ENCODE measurements around the gene PTP4A1.
"Not testable (repeated sequence)": the region's sequence is repeated elsewhere in the genome, so short reads cannot be mapped to it uniquely, and the experiment has no call there.

The PTP4A1 gene

DNA sequence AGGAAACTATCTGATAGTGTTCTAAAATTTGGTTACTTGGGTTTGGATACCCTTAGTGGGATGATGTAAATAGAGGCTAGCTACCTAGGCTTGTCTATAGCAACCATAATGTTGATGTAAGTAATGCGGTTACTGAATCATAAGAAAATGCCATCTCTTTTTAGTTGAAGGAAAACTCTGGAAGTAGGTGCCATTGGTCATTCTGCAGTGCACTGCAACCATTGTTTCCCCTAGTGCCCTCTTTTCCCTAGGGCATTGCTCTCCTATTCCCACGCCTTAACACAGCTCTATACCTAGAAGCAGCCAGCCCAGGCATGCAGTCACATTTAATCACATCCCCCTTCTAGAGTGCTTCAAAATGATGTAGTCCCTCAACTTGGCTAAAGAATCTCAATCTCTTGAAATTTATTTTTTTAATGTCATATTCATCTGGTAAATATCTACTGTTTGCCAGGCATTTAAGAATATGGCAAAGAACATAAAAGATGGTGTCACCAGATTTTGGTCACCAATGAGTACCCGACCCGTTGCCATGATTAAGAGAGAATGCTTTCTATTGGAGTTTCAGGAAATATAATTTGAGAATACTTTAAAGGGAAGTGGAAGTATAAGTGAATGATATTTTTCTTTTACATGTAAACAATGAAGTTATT is 10.4 kb downstream of the PTP4A1 start:
- peak; percentile 14; the same call in 1 of the 3 replicates for ATAC-seq
- no peak for TF ChIP-seq ZNF8 (CRISPR knock-in tag; IDR thresholded peaks at IDR 0.05)
- TF ChIP-seq ZNF70 (CRISPR knock-in tag; IDR thresholded peaks at IDR 0.05): no peak
- no peak for TF ChIP-seq ZNF565 (CRISPR knock-in tag; conservative IDR thresholded peaks at IDR 0.05; ENCODE audit: low read depth)
- TF ChIP-seq, protein P1, sequence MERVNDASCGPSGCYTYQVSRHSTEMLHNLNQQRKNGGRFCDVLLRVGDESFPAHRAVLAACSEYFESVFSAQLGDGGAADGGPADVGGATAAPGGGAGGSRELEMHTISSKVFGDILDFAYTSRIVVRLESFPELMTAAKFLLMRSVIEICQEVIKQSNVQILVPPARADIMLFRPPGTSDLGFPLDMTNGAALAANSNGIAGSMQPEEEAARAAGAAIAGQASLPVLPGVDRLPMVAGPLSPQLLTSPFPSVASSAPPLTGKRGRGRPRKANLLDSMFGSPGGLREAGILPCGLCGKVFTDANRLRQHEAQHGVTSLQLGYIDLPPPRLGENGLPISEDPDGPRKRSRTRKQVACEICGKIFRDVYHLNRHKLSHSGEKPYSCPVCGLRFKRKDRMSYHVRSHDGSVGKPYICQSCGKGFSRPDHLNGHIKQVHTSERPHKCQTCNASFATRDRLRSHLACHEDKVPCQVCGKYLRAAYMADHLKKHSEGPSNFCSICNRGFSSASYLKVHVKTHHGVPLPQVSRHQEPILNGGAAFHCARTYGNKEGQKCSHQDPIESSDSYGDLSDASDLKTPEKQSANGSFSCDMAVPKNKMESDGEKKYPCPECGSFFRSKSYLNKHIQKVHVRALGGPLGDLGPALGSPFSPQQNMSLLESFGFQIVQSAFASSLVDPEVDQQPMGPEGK (CRISPR knock-in tag; IDR thresholded peaks at IDR 0.05; ENCODE audit: borderline replicate concordance): no peak; the same call in 1 of the 2 replicates
- TF ChIP-seq TOX (CRISPR knock-in tag; IDR thresholded peaks at IDR 0.05; ENCODE audit: borderline replicate concordance): no peak
- TF ChIP-seq BACH2 (CRISPR knock-in tag; IDR thresholded peaks at IDR 0.05; ENCODE audit: borderline replicate concordance): no peak
- TF ChIP-seq, protein P2, sequence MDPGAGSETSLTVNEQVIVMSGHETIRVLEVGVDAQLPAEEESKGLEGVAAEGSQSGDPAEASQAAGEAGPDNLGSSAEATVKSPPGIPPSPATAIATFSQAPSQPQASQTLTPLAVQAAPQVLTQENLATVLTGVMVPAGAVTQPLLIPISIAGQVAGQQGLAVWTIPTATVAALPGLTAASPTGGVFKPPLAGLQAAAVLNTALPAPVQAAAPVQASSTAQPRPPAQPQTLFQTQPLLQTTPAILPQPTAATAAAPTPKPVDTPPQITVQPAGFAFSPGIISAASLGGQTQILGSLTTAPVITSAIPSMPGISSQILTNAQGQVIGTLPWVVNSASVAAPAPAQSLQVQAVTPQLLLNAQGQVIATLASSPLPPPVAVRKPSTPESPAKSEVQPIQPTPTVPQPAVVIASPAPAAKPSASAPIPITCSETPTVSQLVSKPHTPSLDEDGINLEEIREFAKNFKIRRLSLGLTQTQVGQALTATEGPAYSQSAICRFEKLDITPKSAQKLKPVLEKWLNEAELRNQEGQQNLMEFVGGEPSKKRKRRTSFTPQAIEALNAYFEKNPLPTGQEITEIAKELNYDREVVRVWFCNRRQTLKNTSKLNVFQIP (CRISPR knock-in tag; IDR thresholded peaks at IDR 0.05; ENCODE audit: borderline replicate concordance, low read depth): no peak
- TF ChIP-seq ESRRG (CRISPR knock-in tag; IDR thresholded peaks at IDR 0.05): 0 out of 2 replicates have a peak, but pooled peaks have one; percentile 14
- no peak for TF ChIP-seq ISL1 (CRISPR knock-in tag; IDR thresholded peaks at IDR 0.05)
- no peak for TF ChIP-seq CSDC2 (CRISPR knock-in tag; IDR thresholded peaks at IDR 0.05)
- TF ChIP-seq, protein P3, sequence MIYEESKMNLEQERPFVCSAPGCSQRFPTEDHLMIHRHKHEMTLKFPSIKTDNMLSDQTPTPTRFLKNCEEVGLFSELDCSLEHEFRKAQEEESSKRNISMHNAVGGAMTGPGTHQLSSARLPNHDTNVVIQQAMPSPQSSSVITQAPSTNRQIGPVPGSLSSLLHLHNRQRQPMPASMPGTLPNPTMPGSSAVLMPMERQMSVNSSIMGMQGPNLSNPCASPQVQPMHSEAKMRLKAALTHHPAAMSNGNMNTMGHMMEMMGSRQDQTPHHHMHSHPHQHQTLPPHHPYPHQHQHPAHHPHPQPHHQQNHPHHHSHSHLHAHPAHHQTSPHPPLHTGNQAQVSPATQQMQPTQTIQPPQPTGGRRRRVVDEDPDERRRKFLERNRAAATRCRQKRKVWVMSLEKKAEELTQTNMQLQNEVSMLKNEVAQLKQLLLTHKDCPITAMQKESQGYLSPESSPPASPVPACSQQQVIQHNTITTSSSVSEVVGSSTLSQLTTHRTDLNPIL (CRISPR knock-in tag; IDR thresholded peaks at IDR 0.05; ENCODE audit: low read depth): no peak; the same call in 1 of the 2 replicates
- peak; percentile 55; the same call in 1 of the 2 replicates for TF ChIP-seq RARB (CRISPR knock-in tag; IDR thresholded peaks at IDR 0.05)
- no peak for TF ChIP-seq ZFP3 (CRISPR knock-in tag; IDR thresholded peaks at IDR 0.05)

- ATAC-seq: peak; percentile 42
- TF ChIP-seq RARB (CRISPR knock-in tag; IDR thresholded peaks at IDR 0.05) (no peak), ZC3H10 (CRISPR knock-in tag; IDR thresholded peaks at IDR 0.05) (0 out of 2 replicates have a peak, but pooled peaks have one; percentile 46)
Measured at GRCh38 chr6:63584125-63584514, 11.8 kb downstream of the PTP4A1 start.

DNA sequence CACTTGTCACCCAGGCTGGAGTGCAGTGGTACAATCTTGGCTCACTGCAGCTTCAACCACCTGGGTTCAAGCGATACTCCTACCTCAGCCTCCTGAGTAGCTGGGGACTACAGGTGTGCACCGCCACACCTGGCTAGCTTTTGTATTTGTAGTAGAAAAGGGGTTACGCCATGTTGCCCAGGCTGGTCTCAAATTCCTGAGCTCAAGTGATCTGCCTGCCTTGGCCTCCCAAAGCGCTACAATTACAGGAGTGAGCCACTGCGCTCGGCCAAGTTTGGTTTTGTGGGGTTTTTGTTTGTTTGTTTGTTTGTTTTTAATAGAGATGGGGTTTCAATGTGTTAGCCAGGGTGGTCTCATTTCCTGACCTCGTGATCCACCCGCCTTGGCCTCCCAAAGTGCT is 12.3 kb downstream of the PTP4A1 start:
- ATAC-seq: peak; percentile 34; the same call in 2 of the 3 replicates
- TF ChIP-seq CSRNP3 (CRISPR knock-in tag; IDR thresholded peaks at IDR 0.05): no peak
- no peak for TF ChIP-seq ZNF70 (CRISPR knock-in tag; IDR thresholded peaks at IDR 0.05)
- no peak for TF ChIP-seq OSR1 (CRISPR knock-in tag; IDR thresholded peaks at IDR 0.05)
- TF ChIP-seq SNAI2 (CRISPR knock-in tag; IDR thresholded peaks at IDR 0.05): no peak
- TF ChIP-seq, protein P3 (CRISPR knock-in tag; IDR thresholded peaks at IDR 0.05; ENCODE audit: low read depth): no peak
- TF ChIP-seq ZFP30 (CRISPR knock-in tag; IDR thresholded peaks at IDR 0.05): no peak
- no peak for TF ChIP-seq ZC3H10 (CRISPR knock-in tag; IDR thresholded peaks at IDR 0.05)
- no peak for TF ChIP-seq CSDC2 (CRISPR knock-in tag; IDR thresholded peaks at IDR 0.05)
- TF ChIP-seq TCF4 (CRISPR knock-in tag; IDR thresholded peaks at IDR 0.05; ENCODE audit: borderline replicate concordance): no peak
- no peak for TF ChIP-seq TOX (CRISPR knock-in tag; IDR thresholded peaks at IDR 0.05; ENCODE audit: borderline replicate concordance)
- no peak for TF ChIP-seq ARNTL (CRISPR knock-in tag; IDR thresholded peaks at IDR 0.05; ENCODE audit: borderline replicate concordance, low read depth)
- TF ChIP-seq GLIS3 (CRISPR knock-in tag; IDR thresholded peaks at IDR 0.05): no peak
- no peak for TF ChIP-seq TSHZ2 (CRISPR knock-in tag; IDR thresholded peaks at IDR 0.05)
- TF ChIP-seq ZNF8 (CRISPR knock-in tag; IDR thresholded peaks at IDR 0.05): no peak
- TF ChIP-seq, protein P2 (CRISPR knock-in tag; IDR thresholded peaks at IDR 0.05; ENCODE audit: borderline replicate concordance, low read depth): no peak
- TF ChIP-seq ISL1 (CRISPR knock-in tag; IDR thresholded peaks at IDR 0.05): no peak

DNA sequence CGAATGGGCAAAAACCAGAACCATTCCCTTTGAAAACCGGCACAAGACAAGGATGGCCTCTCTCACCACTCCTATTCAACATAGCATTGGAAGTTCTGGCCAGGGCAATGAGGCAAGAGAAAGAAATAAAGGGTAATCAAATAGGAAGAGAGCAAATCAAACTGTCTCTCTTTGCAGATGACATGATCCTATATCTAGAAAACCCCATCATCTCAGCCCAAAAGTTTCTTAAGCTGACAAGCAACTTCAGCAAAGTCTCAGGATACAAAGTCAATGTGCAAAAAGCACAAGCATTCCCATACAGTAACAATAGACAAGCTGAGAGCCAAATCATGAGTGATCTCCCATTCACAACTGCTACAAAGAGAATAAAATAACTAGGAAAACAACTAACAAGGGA is 13.4 kb downstream of the PTP4A1 start:
- ATAC-seq: not testable (repeated sequence)

Measured in SK-N-SH treated with all-trans-retinoic acid at 6 μM for 48 hours (cell line).